Astrocyte (in vitro differentiated cells and primary cell): Measurements from ENCODE around the gene ASH1L. TPM values are rescaled to one million over a fixed set of nuclear protein-coding genes. Genes with fewer than 3 reads are reported as not detected.
A peak's percentile ranks its signal among the peaks of the same experiment; 100 is the strongest.

Experiments used
- DNase-seq: peaks from one replicate; pipeline ENCODE4 v3.0.0-alpha.2; 2010; ENCODE audit warnings: low read depth
- FAIRE-seq: peaks from 2 replicates; lab custom pipeline; 2011; peaks lifted over from hg19 to GRCh38; lab: Jason Lieb, UNC
- H2AFZ ChIP-seq: 2 replicates; pipeline ENCODE4 v1.6.0; 2012; ENCODE audit warnings: low read depth, low read length, inconsistent platforms
- H3K27ac ChIP-seq: 2 replicates; pipeline ENCODE4 v1.5.1; 2011; ENCODE audit warnings: low read depth, low read length, inconsistent platforms
- H3K27me3 ChIP-seq: 2 replicates; pipeline ENCODE4 v1.6.0; 2011; ENCODE audit warnings: low read length, inconsistent platforms; ENCODE audit not compliant: insufficient read depth
- H3K36me3 ChIP-seq: 2 replicates; pipeline ENCODE4 v1.5.1; 2011; ENCODE audit warnings: low read length, inconsistent platforms; ENCODE audit not compliant: insufficient read depth
- H3K4me1 ChIP-seq: 2 replicates; pipeline ENCODE4 v1.5.1; 2011; ENCODE audit warnings: low read length, inconsistent platforms; ENCODE audit not compliant: insufficient read depth
- H3K4me2 ChIP-seq: 2 replicates; pipeline ENCODE4 v1.6.0; 2012; ENCODE audit warnings: low read length, inconsistent platforms
- H3K4me3 ChIP-seq: 2 replicates; pipeline ENCODE4 v1.5.1; 2011; ENCODE audit warnings: low read depth, mild to moderate bottlenecking, low read length, inconsistent platforms; ENCODE audit not compliant: insufficient read depth
- H3K79me2 ChIP-seq: 2 replicates; pipeline ENCODE4 v1.6.0; 2012; ENCODE audit warnings: mild to moderate bottlenecking, low read length, inconsistent platforms; ENCODE audit not compliant: insufficient read depth
- H3K9ac ChIP-seq: 2 replicates; pipeline ENCODE4 v1.6.0; 2012; ENCODE audit warnings: mild to moderate bottlenecking, low read length, inconsistent platforms
- H3K9me3 ChIP-seq: 2 replicates; pipeline ENCODE4 v1.5.1; 2012; ENCODE audit warnings: low read depth, mild to moderate bottlenecking, low read length, inconsistent platforms; ENCODE audit not compliant: insufficient read depth
- H4K20me1 ChIP-seq: 2 replicates; pipeline ENCODE4 v1.6.0; 2012; ENCODE audit warnings: low read length, inconsistent platforms; ENCODE audit not compliant: insufficient read depth
- H3K27ac Mint-ChIP-seq: one replicate; pipeline ENCODE4 v1.8.0; 2021; ENCODE audit warnings: mild to moderate bottlenecking, mixed read lengths; ENCODE audit not compliant: unreplicated experiment
- H3K27me3 Mint-ChIP-seq: one replicate; pipeline ENCODE4 v1.8.0; 2021; ENCODE audit warnings: low read depth, mixed read lengths; ENCODE audit not compliant: unreplicated experiment
- H3K36me3 Mint-ChIP-seq: one replicate; pipeline ENCODE4 v1.8.0; 2021; ENCODE audit warnings: low read depth, mixed read lengths; ENCODE audit not compliant: unreplicated experiment
- H3K4me1 Mint-ChIP-seq: one replicate; pipeline ENCODE4 v1.8.0; 2021; ENCODE audit warnings: low read depth, mixed read lengths; ENCODE audit not compliant: unreplicated experiment
- H3K4me3 Mint-ChIP-seq: one replicate; pipeline ENCODE4 v1.8.0; 2021; ENCODE audit warnings: mild to moderate bottlenecking, moderate library complexity, mixed read lengths; ENCODE audit not compliant: unreplicated experiment
- H3K9me3 Mint-ChIP-seq: one replicate; pipeline ENCODE4 v1.8.0; 2021; ENCODE audit warnings: mild to moderate bottlenecking, mixed read lengths; ENCODE audit not compliant: unreplicated experiment
- CTCF ChIP-seq: IDR thresholded peaks from 2 replicates; pipeline ENCODE4 v1.5.1; 2011; ENCODE audit warnings: low read depth, mild to moderate bottlenecking, inconsistent platforms, low read length, moderate library complexity; ENCODE audit not compliant: insufficient read depth
- EZH2 ChIP-seq: IDR thresholded peaks from 2 replicates; pipeline ENCODE4 v1.6.1; 2012; ENCODE audit warnings: mild to moderate bottlenecking, low read length, inconsistent platforms; ENCODE audit not compliant: insufficient read depth
- total RNA-seq: library from RNA; stranded (reverse); gene quantifications from 2 replicates; pipeline ENCODE4 v1.2.1, GENCODE V29; 2021

Gene ASH1L
- total RNA-seq, 1 donor from 2014 or later = 31.1 TPM

GRCh38 chr1:155609515-155610256, 47.1 kb upstream of the ASH1L start, which contains the start of gene MSTO1:
Gene MSTO1 (plus strand): TSS chr1:155610218. CDS start chr1:155610249, 31 bp downstream.
- no peaks in the 10 kb centered on the region for H3K36me3 ChIP-seq
- no peaks in the 10 kb centered on the region for H3K4me1 ChIP-seq
- peak; percentile 17 for FAIRE-seq
- H3K27me3 ChIP-seq = no peaks in the 10 kb centered on the region
- peaks cover 3% of the 10 kb centered on the region for H3K4me1 Mint-ChIP-seq
- TF ChIP-seq CTCF = no peak
- TF ChIP-seq EZH2 = no peak
- peaks cover 11% of the 10 kb centered on the region for H3K36me3 Mint-ChIP-seq
- peak within 1 kb of the TSS; percentile 82 for H2AFZ ChIP-seq
- peak within 1 kb of the TSS; percentile 74 for H3K4me3 ChIP-seq
- H3K27me3 Mint-ChIP-seq = no peaks in the 10 kb centered on the region
- H3K79me2 ChIP-seq = peaks cover 7% of the 10 kb centered on the region
- peak within 1 kb of the TSS; percentile 88 for H3K4me2 ChIP-seq
- no peaks in the 10 kb centered on the region for H3K9me3 ChIP-seq
- peak within 1 kb of the TSS; percentile 76 for H3K27ac ChIP-seq
- peak within 1 kb of the TSS; percentile 92 for H3K4me3 Mint-ChIP-seq
- H3K9me3 Mint-ChIP-seq = no peaks in the 10 kb centered on the region
- peak; percentile 98 for DNase-seq
- H3K27ac Mint-ChIP-seq = peak within 1 kb of the TSS; percentile 83
- H3K9ac ChIP-seq = peak within 1 kb of the TSS; percentile 80
- H4K20me1 ChIP-seq = no peaks in the 10 kb centered on the region

GRCh38 chr1:155608888-155609225, 46.3 kb upstream of the ASH1L start:
- peak overlapping the region; percentile 67 for H3K4me3 Mint-ChIP-seq
- no peak for FAIRE-seq

More at GRCh38 chr1:155608888-155609225, 46.3 kb upstream of the ASH1L start:
- H4K20me1 ChIP-seq = no peaks in the 10 kb centered on the region
- Mint-ChIP-seq H3K36me3 (peaks cover 8% of the 10 kb centered on the region), H3K27me3 (no peaks in the 10 kb centered on the region), H3K27ac (no peak overlapping the region), H3K4me1 (peaks cover 3% of the 10 kb centered on the region), H3K9me3 (no peaks in the 10 kb centered on the region)
- H3K36me3 ChIP-seq = no peaks in the 10 kb centered on the region
- no peak overlapping the region for H3K9ac ChIP-seq
- H3K27me3 ChIP-seq = no peaks in the 10 kb centered on the region
- H2AFZ ChIP-seq = no peak overlapping the region
- no peak overlapping the region for H3K4me3 ChIP-seq
- H3K4me2 ChIP-seq = no peak overlapping the region
- no peak for DNase-seq
- no peak for TF ChIP-seq CTCF
- TF ChIP-seq EZH2 = no peak
- H3K79me2 ChIP-seq = peaks cover 7% of the 10 kb centered on the region
- no peak overlapping the region for H3K27ac ChIP-seq
- H3K9me3 ChIP-seq = no peaks in the 10 kb centered on the region
- H3K4me1 ChIP-seq = no peaks in the 10 kb centered on the region
